ENCODE measurements around the gene UFD1. TPM values are rescaled to one million over a fixed set of nuclear protein-coding genes. Genes with fewer than 3 reads are reported as not detected.

The UFD1 gene
- total RNA-seq, 1 experiment from 2014 or later: 74.4 TPM

DNA sequence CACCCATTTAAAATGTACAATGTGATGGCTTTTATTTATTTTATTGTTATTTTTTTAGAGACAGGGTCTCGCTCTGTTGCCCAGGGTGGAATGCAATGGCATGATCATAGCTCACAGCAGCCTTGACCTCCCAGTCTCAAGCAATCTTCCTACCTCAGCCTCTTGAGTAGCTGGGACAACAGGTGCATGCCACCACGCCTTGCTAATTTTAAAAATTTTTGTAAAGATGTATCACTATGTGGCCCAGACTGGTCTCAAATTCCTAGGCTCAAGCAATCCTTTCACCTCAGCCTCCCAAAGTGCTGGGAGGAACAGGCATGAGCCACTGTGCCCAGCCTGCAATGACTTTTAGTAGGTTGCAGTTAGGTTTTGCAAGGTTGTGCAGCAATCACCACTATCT lies 30.9 kb upstream of the UFD1 start:
- Histone ChIP-seq H2BK20ac (ENCODE audit: low read depth, low read length, poor library complexity, severe bottlenecking) (no peak overlapping the region), H4K5ac (ENCODE audit: insufficient read length, low read depth, low read length) (no peak overlapping the region), H2BK5ac (ENCODE audit: insufficient read length, low read length) (no peak overlapping the region), H3K4ac (ENCODE audit: low read depth, low read length) (no peak overlapping the region), H4K20me1 (ENCODE audit: control insufficient read depth, insufficient read depth, insufficient read length) (no peaks in the 10 kb centered on the region), H2BK15ac (ENCODE audit: low read depth, low read length) (no peak overlapping the region), H3K14ac (ENCODE audit: insufficient read depth, low read length) (no peak overlapping the region), H2AFZ (ENCODE audit: low read length) (no peak overlapping the region), H3K4me1 (ENCODE audit: insufficient read depth, low read length) (no peaks in the 10 kb centered on the region), H3K9ac (ENCODE audit: extremely low read depth, insufficient read length, low read length) (no peak overlapping the region), H3K79me2 (ENCODE audit: insufficient read depth, low read length) (no peaks in the 10 kb centered on the region), H4K91ac (ENCODE audit: insufficient read length, low read depth, low read length) (no peak overlapping the region), H3K56ac (ENCODE audit: insufficient read length, low read depth, low read length) (no peak overlapping the region), H2AK5ac (ENCODE audit: insufficient read length, low read length) (no peak overlapping the region), H3K9me3 (ENCODE audit: control insufficient read depth, low read depth, low read length) (no peaks in the 10 kb centered on the region), H3K4me2 (ENCODE audit: insufficient read depth, insufficient read length, low read length) (no peak overlapping the region), H3K27ac (ENCODE audit: insufficient read length, low read depth, low read length) (no peak overlapping the region), H3K23me2 (ENCODE audit: insufficient read length, low read depth, low read length, poor library complexity, severe bottlenecking) (no peaks in the 10 kb centered on the region), H3K18ac (ENCODE audit: insufficient read length, low read depth, low read length) (no peak overlapping the region), H3T11ph (ENCODE audit: low read length) (no peak overlapping the region), H4K8ac (replicated peaks; ENCODE audit: insufficient read length, low read depth, low read length) (no peak overlapping the region), H2BK120ac (ENCODE audit: low read depth, low read length, poor library complexity, severe bottlenecking) (no peak overlapping the region), H3K23ac (ENCODE audit: insufficient read length, low read depth, low read length) (no peak overlapping the region), H3K27me3 (ENCODE audit: insufficient read depth, low read length) (no peaks in the 10 kb centered on the region), H3K79me1 (ENCODE audit: insufficient read depth, low read depth, low read length, poor library complexity, severe bottlenecking) (no peaks in the 10 kb centered on the region), H2BK12ac (ENCODE audit: insufficient read length, low read depth, low read length) (no peak overlapping the region)
- TF ChIP-seq, protein P1, sequence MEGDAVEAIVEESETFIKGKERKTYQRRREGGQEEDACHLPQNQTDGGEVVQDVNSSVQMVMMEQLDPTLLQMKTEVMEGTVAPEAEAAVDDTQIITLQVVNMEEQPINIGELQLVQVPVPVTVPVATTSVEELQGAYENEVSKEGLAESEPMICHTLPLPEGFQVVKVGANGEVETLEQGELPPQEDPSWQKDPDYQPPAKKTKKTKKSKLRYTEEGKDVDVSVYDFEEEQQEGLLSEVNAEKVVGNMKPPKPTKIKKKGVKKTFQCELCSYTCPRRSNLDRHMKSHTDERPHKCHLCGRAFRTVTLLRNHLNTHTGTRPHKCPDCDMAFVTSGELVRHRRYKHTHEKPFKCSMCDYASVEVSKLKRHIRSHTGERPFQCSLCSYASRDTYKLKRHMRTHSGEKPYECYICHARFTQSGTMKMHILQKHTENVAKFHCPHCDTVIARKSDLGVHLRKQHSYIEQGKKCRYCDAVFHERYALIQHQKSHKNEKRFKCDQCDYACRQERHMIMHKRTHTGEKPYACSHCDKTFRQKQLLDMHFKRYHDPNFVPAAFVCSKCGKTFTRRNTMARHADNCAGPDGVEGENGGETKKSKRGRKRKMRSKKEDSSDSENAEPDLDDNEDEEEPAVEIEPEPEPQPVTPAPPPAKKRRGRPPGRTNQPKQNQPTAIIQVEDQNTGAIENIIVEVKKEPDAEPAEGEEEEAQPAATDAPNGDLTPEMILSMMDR (conservative IDR thresholded peaks at IDR 0.05): no peak
- H3K4me3 Mint-ChIP-seq: no peak overlapping the region
- no peaks in the 10 kb centered on the region for H3K9me3 Mint-ChIP-seq
- WGBS (ENCODE audit: extremely low coverage, insufficient read length, low lambda C conversion rate): no CpG with 5 or more reads among the region's 2 CpGs
- no peak for DNase-seq
- 0 out of 4 replicates have a peak, but pooled peaks cover 0 to 3% of the 10 kb centered on the region in 2 experiments for H3K4me1 Mint-ChIP-seq
- H3K27me3 Mint-ChIP-seq (ENCODE audit: low read depth): no peaks in the 10 kb centered on the region; the same call in none of the 2 replicates
- H3K27ac Mint-ChIP-seq: no peak overlapping the region
- H3K36me3 Mint-ChIP-seq (ENCODE audit: insufficient read depth in 1 of 3, low read depth in 3 of 3): peaks cover 17 to 81% (median 64%) of the 10 kb centered on the region in 3 experiments

All from H9 (cell line).